GM21526 (cell line): ENCODE data around the gene HMOX2.
A peak's percentile ranks its signal among the peaks of the same experiment; 100 is the strongest.

Source experiments
- ATAC-seq: cut with Tn5 transposase; IDR thresholded peaks from one replicate; pipeline ENCODE4 v1.9.1; 2021; ENCODE audit warnings: moderate library complexity; ENCODE audit not compliant: unreplicated experiment, low FRiP score

The HMOX2 gene

GRCh38 chr16:4463522-4464163, 12.6 kb upstream of the HMOX2 start:
- ATAC-seq: no peak

GRCh38 chr16:4465977-4466779, 10.0 kb upstream of the HMOX2 start:
- no peak for ATAC-seq

- no peak for ATAC-seq
Observed at GRCh38 chr16:4467916-4468315, 8.3 kb upstream of the HMOX2 start.

GRCh38 chr16:4468972-4469371, 7.2 kb upstream of the HMOX2 start:
- no peak for ATAC-seq

- no peak for ATAC-seq
Observed at GRCh38 chr16:4471869-4472268, 4.3 kb upstream of the HMOX2 start.

- no peak for ATAC-seq
Observed at GRCh38 chr16:4472880-4473279, 3.3 kb upstream of the HMOX2 start.

- ATAC-seq: peak; percentile 48
Observed at GRCh38 chr16:4474192-4474961, 1.8 kb upstream of the HMOX2 start, which contains the start of gene NMRAL1. NMRAL1 (minus strand) TSS chr16:4474625; CDS start chr16:4474132, 493 bp downstream.

GRCh38 chr16:4477966-4478365, 1.8 kb downstream of the HMOX2 start:
- no peak for ATAC-seq

GRCh38 chr16:4481526-4481925, 5.3 kb downstream of the HMOX2 start:
- no peak for ATAC-seq

GRCh38 chr16:4481963-4482362, 5.8 kb downstream of the HMOX2 start:
- no peak for ATAC-seq

GRCh38 chr16:4486126-4486893, 10.1 kb downstream of the HMOX2 start:
- ATAC-seq: no peak

GRCh38 chr16:4487955-4488498, 11.8 kb downstream of the HMOX2 start:
- no peak for ATAC-seq

- ATAC-seq: no peak
Observed at GRCh38 chr16:4488499-4488967, 12.3 kb downstream of the HMOX2 start.

GRCh38 chr16:4489030-4489429, 12.8 kb downstream of the HMOX2 start:
- ATAC-seq: no peak

GRCh38 chr16:4491898-4492297, 15.7 kb downstream of the HMOX2 start:
- no peak for ATAC-seq

- ATAC-seq: no peak
Observed at GRCh38 chr16:4494746-4495490, 18.7 kb downstream of the HMOX2 start.

- ATAC-seq: no peak
Observed at GRCh38 chr16:4495766-4496165, 19.6 kb downstream of the HMOX2 start.

GRCh38 chr16:4496305-4496704, 20.1 kb downstream of the HMOX2 start:
- no peak for ATAC-seq

- ATAC-seq: no peak
Observed at GRCh38 chr16:4498546-4499195, 22.5 kb downstream of the HMOX2 start.
